OCI-LY1 (cell line): Measurements from ENCODE around the gene MARCHF9.

Experiments used
- EZH2 ChIP-seq: fragments of 200-600 bp; sonication (generic), shearing (Covaris generic); IDR thresholded peaks from 2 replicates; pipeline ENCODE4 v1.8.0; 2017; ENCODE audit warnings: borderline replicate concordance, mixed run types, mild to moderate bottlenecking, antibody characterized with exemption, low read length, moderate library complexity, mixed read lengths
- TF ChIP-seq, protein P1 (sequence below): fragments of 200-600 bp; sonication (generic), shearing (Covaris generic); IDR thresholded peaks from 2 replicates; pipeline ENCODE4 v1.5.1; 2017; ENCODE audit warnings: mild to moderate bottlenecking, antibody characterized with exemption, low read length, moderate library complexity, mixed read lengths

DNA sequence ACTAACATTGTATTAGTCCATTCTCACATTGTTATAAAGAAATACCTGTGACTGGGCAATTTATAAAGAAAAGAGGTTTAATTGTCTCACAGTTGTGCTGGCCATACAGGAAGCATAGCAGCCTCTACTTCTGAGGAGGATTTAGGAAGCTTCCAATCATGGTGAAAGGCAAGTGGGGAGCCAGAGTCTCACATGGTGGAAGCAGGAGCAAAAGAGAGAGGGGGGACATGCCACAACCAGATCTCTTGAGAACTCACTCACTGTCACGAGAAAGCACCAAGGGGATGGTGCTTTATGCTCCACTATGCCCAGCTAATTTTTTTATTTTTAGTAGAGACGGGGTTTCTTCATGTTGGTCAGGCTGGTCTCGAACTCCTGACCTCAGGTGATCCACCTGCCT, 47.7 kb upstream of the MARCHF9 start:
- TF ChIP-seq, protein P1, sequence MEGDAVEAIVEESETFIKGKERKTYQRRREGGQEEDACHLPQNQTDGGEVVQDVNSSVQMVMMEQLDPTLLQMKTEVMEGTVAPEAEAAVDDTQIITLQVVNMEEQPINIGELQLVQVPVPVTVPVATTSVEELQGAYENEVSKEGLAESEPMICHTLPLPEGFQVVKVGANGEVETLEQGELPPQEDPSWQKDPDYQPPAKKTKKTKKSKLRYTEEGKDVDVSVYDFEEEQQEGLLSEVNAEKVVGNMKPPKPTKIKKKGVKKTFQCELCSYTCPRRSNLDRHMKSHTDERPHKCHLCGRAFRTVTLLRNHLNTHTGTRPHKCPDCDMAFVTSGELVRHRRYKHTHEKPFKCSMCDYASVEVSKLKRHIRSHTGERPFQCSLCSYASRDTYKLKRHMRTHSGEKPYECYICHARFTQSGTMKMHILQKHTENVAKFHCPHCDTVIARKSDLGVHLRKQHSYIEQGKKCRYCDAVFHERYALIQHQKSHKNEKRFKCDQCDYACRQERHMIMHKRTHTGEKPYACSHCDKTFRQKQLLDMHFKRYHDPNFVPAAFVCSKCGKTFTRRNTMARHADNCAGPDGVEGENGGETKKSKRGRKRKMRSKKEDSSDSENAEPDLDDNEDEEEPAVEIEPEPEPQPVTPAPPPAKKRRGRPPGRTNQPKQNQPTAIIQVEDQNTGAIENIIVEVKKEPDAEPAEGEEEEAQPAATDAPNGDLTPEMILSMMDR: no peak
- TF ChIP-seq EZH2: no peak
